Measurements from ENCODE around the gene AIG1.
"Not testable (repeated sequence)": the region's sequence is repeated elsewhere in the genome, so short reads cannot be mapped to it uniquely, and the experiment has no call there.

Gene AIG1

GRCh38 chr6:143164565-143165105, 103.9 kb downstream of the AIG1 start:
- no peak for DNase-seq (ENCODE audit: low read depth in 2 of 2)

GRCh38 chr6:143165315-143165855, 104.7 kb downstream of the AIG1 start:
- DNase-seq (ENCODE audit: low read depth in 2 of 2) = no peak

DNA sequence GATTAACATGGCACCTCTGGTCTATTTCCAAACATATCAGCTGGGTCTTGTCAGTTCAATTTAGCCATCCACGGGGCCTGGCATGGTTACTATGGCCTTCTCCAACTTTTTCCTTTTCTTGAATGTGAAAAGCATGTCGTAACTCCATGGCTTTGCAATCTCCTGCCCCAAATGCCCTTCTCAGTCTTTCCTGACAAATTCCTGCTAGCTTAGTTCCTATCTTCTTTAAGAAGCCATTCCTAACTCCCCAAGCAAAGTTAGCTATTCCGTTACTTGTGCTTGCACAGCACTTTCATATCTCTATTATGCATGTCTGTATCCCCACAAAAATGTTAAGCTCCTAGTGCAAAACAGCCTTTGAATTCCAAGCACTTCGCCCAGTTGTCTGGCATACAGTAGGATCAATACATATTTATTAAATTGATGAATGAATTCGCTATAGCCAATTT, 105.6 kb downstream of the AIG1 start:
- DNase-seq (ENCODE audit: low read depth in 2 of 2) = no peak

DNA sequence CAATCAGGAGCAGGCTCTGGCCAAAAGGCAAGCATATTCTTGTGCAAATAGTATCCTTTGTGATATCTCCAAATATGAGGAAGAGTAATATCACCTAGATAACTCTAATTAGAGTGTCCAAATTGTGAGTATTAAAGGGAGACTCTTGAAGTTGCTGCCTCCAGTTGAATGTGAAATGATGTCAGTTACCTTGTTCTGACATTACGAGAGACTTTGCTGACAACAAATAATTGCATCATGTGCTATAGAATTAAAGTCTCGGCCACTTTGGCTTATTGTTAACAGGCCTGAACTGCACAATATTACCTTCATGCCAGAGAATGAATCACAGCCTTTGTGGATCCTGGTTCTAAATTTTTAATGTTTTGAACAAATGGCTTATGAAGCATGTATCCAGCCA, 106.5 kb downstream of the AIG1 start:
- no peak for DNase-seq (ENCODE audit: low read depth in 2 of 2)

DNA sequence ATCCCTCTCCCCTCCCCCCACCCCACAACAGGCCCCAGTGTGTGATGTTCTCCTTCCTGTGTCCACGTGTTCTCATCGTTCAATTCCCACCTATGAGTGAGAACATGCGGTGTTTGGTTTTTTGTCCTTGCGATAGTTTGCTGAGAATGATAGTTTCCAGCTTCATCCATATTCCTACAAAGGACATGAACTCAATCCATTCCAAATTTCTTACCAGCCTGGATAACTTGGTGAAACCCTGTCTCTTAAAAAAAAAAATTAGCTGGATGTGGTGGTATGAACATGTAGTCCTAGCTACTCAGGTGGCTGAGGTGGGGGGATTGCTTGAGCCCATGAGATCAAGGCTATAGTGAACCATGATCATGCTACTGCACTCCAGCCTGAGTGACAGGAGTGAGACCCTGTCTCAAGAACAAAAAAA, 107.7 kb downstream of the AIG1 start:
- not testable (repeated sequence) for DNase-seq (ENCODE audit: low read depth in 2 of 2)

- no peak for DNase-seq (ENCODE audit: low read depth in 2 of 2)
Measured at GRCh38 chr6:143169440-143169839, 108.8 kb downstream of the AIG1 start.

- no peak for DNase-seq (ENCODE audit: low read depth in 2 of 2)
Measured at GRCh38 chr6:143174516-143174915, 113.8 kb downstream of the AIG1 start.

- no peak for DNase-seq (ENCODE audit: low read depth in 2 of 2)
Measured at GRCh38 chr6:143174951-143175350, 114.3 kb downstream of the AIG1 start.

- DNase-seq (ENCODE audit: low read depth in 2 of 2) = no peak
Measured at GRCh38 chr6:143176090-143177021, 115.7 kb downstream of the AIG1 start.

- DNase-seq (ENCODE audit: low read depth in 2 of 2) = no peak
Measured at GRCh38 chr6:143177706-143178105, 117.0 kb downstream of the AIG1 start.

DNA sequence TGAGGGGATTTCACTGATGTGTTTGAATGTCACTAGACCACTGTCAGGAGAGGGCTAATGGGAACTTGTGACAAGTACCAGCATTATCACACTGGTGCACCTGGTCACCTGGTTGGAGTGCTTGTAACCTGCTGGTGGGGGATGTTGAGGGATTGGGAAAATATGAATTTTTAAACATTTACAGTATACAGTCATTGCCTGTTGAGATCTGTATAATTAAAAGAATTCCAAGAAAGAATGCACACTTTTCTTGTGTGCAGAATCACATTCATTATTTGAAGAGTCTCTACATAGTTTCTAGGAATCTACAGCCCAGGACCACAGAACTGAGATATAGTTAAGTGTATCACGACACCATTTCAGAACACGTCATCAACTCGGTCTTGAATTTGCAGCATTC, 118.4 kb downstream of the AIG1 start:
- no peak for DNase-seq (ENCODE audit: low read depth in 2 of 2)

GRCh38 chr6:143179901-143180612, 119.4 kb downstream of the AIG1 start:
- no peak for DNase-seq (ENCODE audit: low read depth in 2 of 2)

DNA sequence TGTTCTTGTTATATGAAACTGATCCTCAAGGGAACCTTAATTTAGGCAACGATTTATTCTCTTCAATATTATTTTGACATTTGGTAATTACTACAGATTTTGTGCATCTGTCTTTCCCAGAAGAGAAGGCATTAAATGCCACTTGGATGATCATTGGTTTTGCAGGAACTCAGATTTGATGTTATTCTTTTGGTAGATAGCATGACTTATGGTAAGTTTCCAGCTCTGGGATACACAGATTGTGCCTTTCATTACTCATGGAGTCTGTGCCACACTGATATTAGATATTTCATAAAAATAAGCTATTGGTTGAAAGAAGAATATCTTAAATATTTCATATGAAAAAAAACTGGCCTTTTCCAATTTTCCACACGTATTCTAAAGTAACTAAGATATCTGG, 120.1 kb downstream of the AIG1 start:
- DNase-seq (ENCODE audit: low read depth in 2 of 2) = no peak

- no peak for DNase-seq (ENCODE audit: low read depth in 2 of 2)
Measured at GRCh38 chr6:143183666-143184065, 123.0 kb downstream of the AIG1 start.

DNA sequence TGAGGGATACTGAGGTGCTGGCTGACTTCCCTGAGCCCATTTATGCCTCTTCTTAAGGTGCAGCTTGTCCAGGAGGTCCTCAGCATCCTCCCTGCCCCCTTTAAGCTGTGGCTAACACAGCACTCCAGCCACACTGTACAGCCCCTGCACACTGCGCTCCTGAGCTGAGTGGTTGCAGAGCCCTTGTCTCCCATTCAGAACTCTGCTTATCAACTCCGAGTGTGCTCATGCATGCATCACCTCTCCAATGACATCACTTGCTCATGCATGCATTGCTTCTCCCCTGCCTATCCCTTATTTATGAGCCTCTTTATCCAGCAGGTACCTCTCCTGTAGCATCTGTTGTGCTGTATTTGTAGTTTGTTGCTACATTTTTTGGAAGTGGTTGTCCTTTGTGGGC, 124.6 kb downstream of the AIG1 start:
- no peak for DNase-seq (ENCODE audit: low read depth in 2 of 2)

GRCh38 chr6:143187238-143187923, 126.7 kb downstream of the AIG1 start:
- no peak for DNase-seq (ENCODE audit: low read depth in 2 of 2)

GRCh38 chr6:143188292-143188691, 127.6 kb downstream of the AIG1 start:
- no peak for DNase-seq (ENCODE audit: low read depth in 2 of 2)

DNA sequence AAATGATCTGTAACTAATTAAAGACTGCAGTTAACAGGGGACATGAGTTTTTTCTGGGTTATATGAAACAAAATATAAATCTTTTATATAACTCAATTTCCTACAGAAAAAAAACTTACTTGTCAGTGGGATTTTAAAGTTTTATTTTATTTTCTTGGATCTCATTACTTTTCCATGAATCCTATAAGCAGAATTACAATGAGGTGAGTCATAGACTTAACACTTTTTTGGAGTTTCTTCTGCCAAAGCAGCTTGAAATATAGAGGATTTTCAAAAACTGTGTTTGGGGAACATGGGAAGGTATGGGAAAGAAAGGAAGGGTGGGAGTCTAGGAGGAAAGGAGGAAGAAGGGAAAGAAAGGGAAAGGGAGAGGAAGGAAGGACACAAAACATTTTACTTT, 130.7 kb downstream of the AIG1 start:
- DNase-seq (ENCODE audit: low read depth in 2 of 2) = no peak

- DNase-seq (ENCODE audit: low read depth in 2 of 2) = no peak
Measured at GRCh38 chr6:143192766-143193165, 132.1 kb downstream of the AIG1 start.

DNA sequence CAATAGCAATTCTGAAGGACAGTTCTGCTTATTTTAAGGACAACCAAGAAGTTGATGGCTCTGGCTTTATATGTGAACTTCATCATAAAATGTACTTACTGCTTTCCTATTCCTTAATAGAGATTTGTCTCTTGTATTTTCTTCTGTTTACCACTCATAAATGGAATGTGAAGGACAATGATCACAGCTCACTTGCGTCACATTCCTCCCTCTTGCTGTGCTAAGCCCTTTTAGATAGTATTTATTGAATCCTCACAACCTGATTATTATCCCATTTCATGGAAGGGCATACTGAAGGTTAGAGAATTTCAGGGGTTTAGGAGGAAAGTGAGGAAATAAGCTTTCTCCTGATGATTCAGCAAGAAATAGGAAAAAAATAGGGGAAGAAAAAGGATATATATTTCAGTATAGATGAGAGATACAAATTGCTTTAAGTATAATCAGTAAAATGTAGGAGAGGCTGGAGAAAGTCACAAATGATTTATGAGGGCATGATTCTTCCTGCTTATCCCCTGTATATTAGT, 132.9 kb downstream of the AIG1 start:
- DNase-seq (ENCODE audit: low read depth in 2 of 2) = no peak

DNA sequence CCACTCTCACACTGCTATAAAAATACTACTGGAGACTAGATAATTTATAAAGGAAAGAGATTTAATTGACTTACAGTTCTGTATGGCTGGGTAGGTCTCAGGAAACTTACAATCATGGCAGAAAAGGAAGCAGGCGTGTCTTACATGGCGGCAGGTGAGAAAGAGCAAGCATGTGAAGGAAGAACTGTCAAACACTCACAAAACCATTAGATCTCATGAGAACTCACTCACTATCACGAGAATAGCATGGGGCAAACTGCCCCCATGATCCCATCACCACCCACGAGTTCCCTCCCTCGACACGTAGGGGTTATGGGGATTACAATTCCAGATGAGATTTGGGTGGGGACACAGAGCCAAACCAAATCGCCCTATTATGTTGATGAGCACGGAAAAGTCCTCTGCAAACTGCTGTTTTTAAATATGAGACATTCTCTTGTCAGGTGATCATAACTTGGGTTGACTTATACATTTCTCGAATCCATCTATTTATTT, 133.5 kb downstream of the AIG1 start:
- no peak for DNase-seq (ENCODE audit: low read depth in 2 of 2)

Measured in stimulated activated CD8-positive, alpha-beta memory T cell treated with anti-CD3 and anti-CD28 coated beads, Interleukin-15, amount 100 ng/mL, for 48 hours (primary cell).